ENCODE measurements around the gene LRBA.
"Not testable (repeated sequence)": the region's sequence is repeated elsewhere in the genome, so short reads cannot be mapped to it uniquely, and the experiment has no call there.

The LRBA gene

DNA sequence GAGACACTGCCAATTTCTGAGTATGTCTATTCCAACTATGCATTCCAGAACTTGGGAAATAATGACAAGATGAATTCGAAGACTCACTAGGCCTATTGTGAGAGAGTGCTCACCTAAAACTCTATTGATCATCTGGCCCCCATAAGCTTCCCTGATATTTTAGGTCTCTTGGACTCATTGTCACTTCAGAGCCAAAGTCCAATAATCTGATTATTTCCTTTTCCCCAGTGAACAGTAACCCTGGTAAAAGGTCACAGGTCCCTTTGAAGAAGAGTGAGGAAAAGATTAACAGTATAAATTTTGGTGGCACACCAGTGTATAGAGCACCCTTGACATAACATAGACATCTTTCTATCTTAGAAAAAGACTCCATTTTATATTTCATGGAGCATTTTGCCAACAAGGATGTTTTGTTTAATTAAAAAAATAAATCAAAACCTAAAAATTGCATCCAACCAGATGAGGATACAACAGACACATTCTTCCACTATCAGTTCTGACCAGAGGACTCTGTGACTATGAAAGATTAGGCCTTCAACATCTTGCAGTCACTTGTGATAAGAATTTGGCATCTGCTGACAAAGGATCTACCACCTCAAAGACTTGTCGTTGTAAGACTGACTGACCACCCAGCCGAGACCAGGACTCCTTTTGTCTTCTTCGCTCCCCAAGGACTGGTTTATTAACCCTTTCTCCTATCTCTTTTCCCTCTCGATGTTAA is 241.2 kb downstream of the LRBA start:
- Mint-ChIP-seq H3K27me3 (no peaks in the 10 kb centered on the region), H3K36me3 (peaks cover 16% of the 10 kb centered on the region), H3K4me1 (ENCODE audit: low read depth) (no peaks in the 10 kb centered on the region), H3K4me3 (no peak overlapping the region), H3K9me3 (ENCODE audit: low read depth) (no peaks in the 10 kb centered on the region), H3K27ac (no peak overlapping the region)

- no peaks in the 10 kb centered on the region for H3K27me3 Mint-ChIP-seq
Observed at GRCh38 chr4:150773032-150773431, 242.1 kb downstream of the LRBA start.

GRCh38 chr4:150771382-150771781 is 243.7 kb downstream of the LRBA start:
- Mint-ChIP-seq H3K36me3 (peaks cover 18% of the 10 kb centered on the region), H3K4me1 (ENCODE audit: low read depth) (peaks cover 1% of the 10 kb centered on the region), H3K9me3 (ENCODE audit: low read depth) (no peaks in the 10 kb centered on the region), H3K27ac (no peak overlapping the region), H3K27me3 (no peaks in the 10 kb centered on the region), H3K4me3 (no peak overlapping the region)

More at GRCh38 chr4:150773032-150773431, 242.1 kb downstream of the LRBA start:
- Mint-ChIP-seq H3K4me1 (ENCODE audit: low read depth) (no peaks in the 10 kb centered on the region), H3K36me3 (peaks cover 16% of the 10 kb centered on the region), H3K9me3 (ENCODE audit: low read depth) (no peaks in the 10 kb centered on the region), H3K4me3 (no peak overlapping the region), H3K27ac (no peak overlapping the region)

- Mint-ChIP-seq H3K4me1 (ENCODE audit: low read depth) (peaks cover 1% of the 10 kb centered on the region), H3K4me3 (no peak overlapping the region), H3K9me3 (ENCODE audit: low read depth) (peaks cover under 1% of the 10 kb centered on the region), H3K27ac (no peak overlapping the region), H3K36me3 (peaks cover 22% of the 10 kb centered on the region), H3K27me3 (no peaks in the 10 kb centered on the region)
Observed at GRCh38 chr4:150769845-150770244, 245.2 kb downstream of the LRBA start.

DNA sequence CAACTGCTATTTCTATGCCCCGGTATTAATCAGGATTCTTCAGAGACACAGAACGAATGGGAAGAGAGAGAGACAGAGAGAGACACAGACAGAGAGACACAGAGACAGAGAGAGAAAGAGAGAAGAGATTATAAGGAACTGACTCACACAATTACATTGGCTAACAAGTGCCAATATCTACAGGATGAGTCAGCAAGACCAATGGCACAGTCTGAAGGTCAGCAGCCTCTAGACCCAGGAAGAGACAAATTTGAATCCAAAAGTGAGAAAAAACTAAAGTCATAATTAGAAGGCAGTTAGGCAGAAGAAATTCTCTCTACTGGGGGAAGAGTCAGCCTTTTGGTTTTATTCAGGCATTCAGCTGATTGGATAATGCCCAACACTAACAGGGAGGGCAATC is 245.8 kb downstream of the LRBA start:
- Mint-ChIP-seq H3K27me3 (no peaks in the 10 kb centered on the region), H3K4me3 (no peak overlapping the region), H3K4me1 (ENCODE audit: low read depth) (peaks cover 1% of the 10 kb centered on the region), H3K27ac (no peak overlapping the region), H3K36me3 (peaks cover 23% of the 10 kb centered on the region), H3K9me3 (ENCODE audit: low read depth) (peaks cover 4% of the 10 kb centered on the region)

DNA sequence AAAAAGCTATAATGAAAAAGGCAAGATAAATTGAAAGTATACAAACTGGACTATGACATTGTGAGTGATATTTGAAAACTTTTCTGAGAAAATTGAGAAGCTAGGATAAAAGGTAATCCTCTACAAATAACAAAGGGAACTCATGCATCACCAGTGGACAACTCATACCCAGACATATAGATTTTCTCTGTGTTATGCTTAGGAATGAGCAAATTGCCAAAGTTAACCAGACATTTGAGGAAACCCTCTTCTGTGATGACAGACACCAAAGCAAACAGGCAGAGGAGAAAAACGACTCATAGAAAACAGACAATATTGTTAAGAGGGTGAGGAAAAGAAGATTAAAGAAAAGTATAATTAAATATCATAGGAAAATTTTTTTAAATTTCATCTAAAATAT is 246.6 kb downstream of the LRBA start:
- Mint-ChIP-seq H3K27me3 (no peaks in the 10 kb centered on the region), H3K27ac (no peak overlapping the region), H3K4me1 (ENCODE audit: low read depth) (peaks cover 1% of the 10 kb centered on the region), H3K9me3 (ENCODE audit: low read depth) (peaks cover 4% of the 10 kb centered on the region), H3K36me3 (peaks cover 27% of the 10 kb centered on the region), H3K4me3 (no peak overlapping the region)

DNA sequence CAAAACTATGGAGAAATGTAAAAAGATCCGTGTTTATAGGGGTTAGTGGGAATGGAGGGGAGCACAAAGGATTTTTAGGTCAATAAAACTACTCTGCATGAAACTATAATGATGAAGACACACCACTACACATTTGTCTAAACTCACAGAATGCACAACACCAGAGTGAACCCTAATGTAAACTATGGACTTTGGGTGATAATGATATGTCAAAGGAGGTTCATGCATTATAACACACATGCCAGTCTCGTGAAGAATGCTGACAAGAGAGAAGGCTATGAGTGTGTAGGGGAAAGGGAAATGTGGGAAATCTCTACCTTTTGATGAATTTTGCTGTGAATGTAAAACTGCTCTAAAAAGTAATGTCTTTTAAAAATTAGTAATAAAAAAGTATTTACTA is 249.9 kb downstream of the LRBA start:
- Mint-ChIP-seq H3K36me3 (peaks cover 37% of the 10 kb centered on the region), H3K9me3 (ENCODE audit: low read depth) (peaks cover 4% of the 10 kb centered on the region), H3K27me3 (no peaks in the 10 kb centered on the region), H3K4me3 (no peak overlapping the region), H3K27ac (no peak overlapping the region), H3K4me1 (ENCODE audit: low read depth) (peaks cover 1% of the 10 kb centered on the region)

GRCh38 chr4:150751648-150752047 is 263.4 kb downstream of the LRBA start:
- H3K9me3 Mint-ChIP-seq (ENCODE audit: low read depth) = no peaks in the 10 kb centered on the region
- H3K4me1 Mint-ChIP-seq (ENCODE audit: low read depth) = no peaks in the 10 kb centered on the region
- H3K27ac Mint-ChIP-seq = no peak overlapping the region
- H3K36me3 Mint-ChIP-seq = peaks cover 15% of the 10 kb centered on the region
- no peaks in the 10 kb centered on the region for H3K27me3 Mint-ChIP-seq
- H3K4me3 Mint-ChIP-seq = no peak overlapping the region

- H3K4me3 Mint-ChIP-seq = no peak overlapping the region
- H3K4me1 Mint-ChIP-seq (ENCODE audit: low read depth) = no peaks in the 10 kb centered on the region
- H3K27me3 Mint-ChIP-seq = no peaks in the 10 kb centered on the region
- H3K9me3 Mint-ChIP-seq (ENCODE audit: low read depth) = no peaks in the 10 kb centered on the region
- H3K36me3 Mint-ChIP-seq = peaks cover 15% of the 10 kb centered on the region
- no peak overlapping the region for H3K27ac Mint-ChIP-seq
Observed at GRCh38 chr4:150750824-150751223, 264.3 kb downstream of the LRBA start.

DNA sequence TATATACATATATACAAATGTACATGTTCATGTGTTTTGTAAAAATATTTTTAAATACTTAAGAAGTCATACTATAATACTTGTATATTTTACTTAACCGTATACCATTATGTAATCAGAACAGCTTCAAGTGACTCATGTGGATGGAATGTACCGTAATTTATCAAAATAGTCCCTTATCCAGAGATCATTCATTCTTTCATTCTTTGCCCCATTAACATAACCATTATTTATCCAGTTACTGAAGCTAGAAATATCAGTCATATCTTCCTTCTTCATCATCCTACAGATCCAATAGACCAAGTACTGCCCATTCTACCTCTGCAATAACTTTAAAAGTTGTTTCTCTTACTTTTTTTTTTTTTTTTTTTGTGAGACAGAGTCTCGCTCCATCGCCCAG is 268.9 kb downstream of the LRBA start:
- Mint-ChIP-seq H3K4me1 (ENCODE audit: low read depth) (no peaks in the 10 kb centered on the region), H3K27ac (no peak overlapping the region), H3K9me3 (ENCODE audit: low read depth) (no peaks in the 10 kb centered on the region), H3K4me3 (no peak overlapping the region), H3K36me3 (peaks cover 14% of the 10 kb centered on the region), H3K27me3 (no peaks in the 10 kb centered on the region)

GRCh38 chr4:150744570-150744969 is 270.5 kb downstream of the LRBA start:
- Mint-ChIP-seq H3K27ac (no peak overlapping the region), H3K4me3 (no peak overlapping the region), H3K27me3 (no peaks in the 10 kb centered on the region), H3K4me1 (ENCODE audit: low read depth) (no peaks in the 10 kb centered on the region), H3K36me3 (peaks cover 19% of the 10 kb centered on the region), H3K9me3 (ENCODE audit: low read depth) (no peaks in the 10 kb centered on the region)

GRCh38 chr4:150743564-150744342 is 271.3 kb downstream of the LRBA start:
- no peaks in the 10 kb centered on the region for H3K9me3 Mint-ChIP-seq (ENCODE audit: low read depth)
- peaks cover 19% of the 10 kb centered on the region for H3K36me3 Mint-ChIP-seq
- H3K4me1 Mint-ChIP-seq (ENCODE audit: low read depth) = no peaks in the 10 kb centered on the region
- no peak overlapping the region for H3K4me3 Mint-ChIP-seq
- H3K27ac Mint-ChIP-seq = no peak overlapping the region
- H3K27me3 Mint-ChIP-seq = no peaks in the 10 kb centered on the region

DNA sequence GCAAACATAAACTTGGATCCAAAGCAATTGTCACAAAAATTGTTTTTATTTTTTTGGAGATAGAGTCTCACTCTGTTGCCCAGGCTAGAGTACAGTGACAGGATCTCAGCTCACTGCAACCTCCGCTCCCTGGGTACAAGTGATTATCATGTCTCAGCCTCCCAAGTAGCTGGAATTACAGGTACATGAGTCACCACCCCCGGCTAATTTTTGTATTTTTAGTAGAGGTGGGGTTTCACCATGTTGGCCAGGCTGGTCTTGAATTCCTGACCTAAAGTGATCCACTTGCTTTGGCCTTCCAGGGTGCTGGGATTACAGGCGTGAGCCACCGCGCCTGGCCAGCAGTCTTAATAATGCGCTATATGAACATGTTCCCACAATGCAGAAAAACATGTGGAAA is 272.2 kb downstream of the LRBA start:
- peaks cover 16% of the 10 kb centered on the region for H3K36me3 Mint-ChIP-seq
- H3K9me3 Mint-ChIP-seq (ENCODE audit: low read depth); H3K4me3 Mint-ChIP-seq; H3K27me3 Mint-ChIP-seq; H3K4me1 Mint-ChIP-seq (ENCODE audit: low read depth); H3K27ac Mint-ChIP-seq: not testable (repeated sequence)

- H3K27ac Mint-ChIP-seq = no peak overlapping the region
- H3K36me3 Mint-ChIP-seq = peaks cover 13% of the 10 kb centered on the region
- H3K4me1 Mint-ChIP-seq (ENCODE audit: low read depth) = no peaks in the 10 kb centered on the region
- H3K27me3 Mint-ChIP-seq = no peaks in the 10 kb centered on the region
- H3K9me3 Mint-ChIP-seq (ENCODE audit: low read depth) = no peaks in the 10 kb centered on the region
- H3K4me3 Mint-ChIP-seq = no peak overlapping the region
Observed at GRCh38 chr4:150739591-150739990, 275.5 kb downstream of the LRBA start.

DNA sequence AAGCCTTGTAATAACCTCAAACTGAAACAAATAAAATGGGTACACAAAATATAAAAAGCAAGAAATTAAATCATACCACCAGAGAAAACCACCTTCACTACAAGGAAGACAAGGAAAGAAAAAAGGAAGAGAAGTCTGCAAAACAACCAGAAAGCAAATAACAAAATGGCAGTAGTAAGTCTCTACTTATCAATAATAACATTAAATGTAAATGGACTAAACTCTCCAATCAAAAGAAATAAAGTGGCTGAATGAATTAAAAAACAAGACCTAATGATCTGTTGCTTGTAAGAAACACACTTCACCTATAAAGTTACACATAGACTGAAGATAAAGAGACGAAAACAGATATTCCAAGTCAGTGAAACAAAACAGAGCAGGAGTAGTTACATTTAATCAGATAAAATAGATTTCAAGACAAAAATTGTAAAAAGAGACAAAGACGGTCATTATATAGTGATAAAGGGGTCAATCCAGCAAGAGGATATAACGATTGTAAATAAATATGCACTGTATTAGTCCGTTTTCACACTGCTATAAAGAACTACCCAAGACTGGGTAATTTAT is 289.0 kb downstream of the LRBA start:
- no peaks in the 10 kb centered on the region for H3K4me1 Mint-ChIP-seq (ENCODE audit: low read depth)
- H3K9me3 Mint-ChIP-seq (ENCODE audit: low read depth) = peaks cover 15% of the 10 kb centered on the region
- no peak overlapping the region for H3K27ac Mint-ChIP-seq
- H3K4me3 Mint-ChIP-seq = no peak overlapping the region
- H3K36me3 Mint-ChIP-seq = peaks cover 61% of the 10 kb centered on the region
- H3K27me3 Mint-ChIP-seq = no peaks in the 10 kb centered on the region

Data from activated naive CD8-positive, alpha-beta T cell (primary cell).